NCI-H1105 (cell line): Measurements from ENCODE around the gene STARD10.

Source experiments
- DNase-seq: peaks from one replicate; lab custom pipeline; 2025; lab: John Stamatoyannopoulos, UW

The STARD10 gene

GRCh38 chr11:72780296-72781062, 13.4 kb downstream of the STARD10 start:
- no peak for DNase-seq

- no peak for DNase-seq
Observed at GRCh38 chr11:72779495-72780128, 14.2 kb downstream of the STARD10 start.

- no peak for DNase-seq
Observed at GRCh38 chr11:72778535-72779494, 15.0 kb downstream of the STARD10 start.

GRCh38 chr11:72777755-72778278, 16.0 kb downstream of the STARD10 start:
- no peak for DNase-seq

- no peak for DNase-seq
Observed at GRCh38 chr11:72776844-72777754, 16.7 kb downstream of the STARD10 start.

- no peak for DNase-seq
Observed at GRCh38 chr11:72776117-72776843, 17.6 kb downstream of the STARD10 start.

GRCh38 chr11:72775288-72776110, 18.3 kb downstream of the STARD10 start:
- no peak for DNase-seq

- DNase-seq: no peak
Observed at GRCh38 chr11:72774499-72774898, 19.3 kb downstream of the STARD10 start.

- DNase-seq: no peak
Observed at GRCh38 chr11:72773696-72774095, 20.2 kb downstream of the STARD10 start.

- no peak for DNase-seq
Observed at GRCh38 chr11:72773291-72773690, 20.6 kb downstream of the STARD10 start.

- no peak for DNase-seq
Observed at GRCh38 chr11:72772059-72772458, 21.8 kb downstream of the STARD10 start.

GRCh38 chr11:72771507-72771906, 22.3 kb downstream of the STARD10 start:
- no peak for DNase-seq

- no peak for DNase-seq
Observed at GRCh38 chr11:72770799-72771198, 23.0 kb downstream of the STARD10 start.

- no peak for DNase-seq
Observed at GRCh38 chr11:72769680-72770079, 24.2 kb downstream of the STARD10 start.

- no peak for DNase-seq
Observed at GRCh38 chr11:72768581-72768980, 25.3 kb downstream of the STARD10 start.

GRCh38 chr11:72767203-72768062, 26.4 kb downstream of the STARD10 start:
- DNase-seq: no peak

GRCh38 chr11:72766152-72766902, 27.5 kb downstream of the STARD10 start:
- DNase-seq: no peak

- no peak for DNase-seq
Observed at GRCh38 chr11:72764503-72764902, 29.3 kb downstream of the STARD10 start.
